GM10847 (cell line): ENCODE measurements around the gene C1orf52.
A peak's percentile ranks its signal among the peaks of the same experiment; 100 is the strongest.

Source experiments
- POLR2A ChIP-seq: IDR thresholded peaks from 2 replicates; pipeline ENCODE4 v1.6.1; 2011; ENCODE audit not compliant: insufficient read length; ENCODE audit errors: extremely low read depth

C1orf52 gene

DNA sequence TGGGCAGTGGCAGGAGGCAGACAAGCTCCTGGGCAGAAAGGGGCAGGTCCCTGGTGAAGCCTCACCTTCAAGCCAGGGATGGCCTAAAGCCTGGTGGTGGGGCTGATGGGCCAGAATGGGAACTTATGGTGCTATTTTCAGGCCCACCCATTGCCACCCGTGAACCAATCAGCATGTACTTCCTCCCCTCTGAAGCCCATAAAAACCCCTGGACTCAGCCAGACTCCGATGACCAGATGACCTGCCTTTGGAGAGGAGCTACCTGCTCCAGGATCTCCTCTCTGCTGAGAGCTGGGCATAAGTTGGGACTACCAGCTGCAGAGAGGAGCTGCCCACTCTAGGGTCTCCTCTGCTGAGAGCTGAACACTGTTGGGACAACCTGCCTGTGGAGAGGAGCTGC lies 24.7 kb upstream of the C1orf52 start:
- TF ChIP-seq POLR2A, result no peak

DNA sequence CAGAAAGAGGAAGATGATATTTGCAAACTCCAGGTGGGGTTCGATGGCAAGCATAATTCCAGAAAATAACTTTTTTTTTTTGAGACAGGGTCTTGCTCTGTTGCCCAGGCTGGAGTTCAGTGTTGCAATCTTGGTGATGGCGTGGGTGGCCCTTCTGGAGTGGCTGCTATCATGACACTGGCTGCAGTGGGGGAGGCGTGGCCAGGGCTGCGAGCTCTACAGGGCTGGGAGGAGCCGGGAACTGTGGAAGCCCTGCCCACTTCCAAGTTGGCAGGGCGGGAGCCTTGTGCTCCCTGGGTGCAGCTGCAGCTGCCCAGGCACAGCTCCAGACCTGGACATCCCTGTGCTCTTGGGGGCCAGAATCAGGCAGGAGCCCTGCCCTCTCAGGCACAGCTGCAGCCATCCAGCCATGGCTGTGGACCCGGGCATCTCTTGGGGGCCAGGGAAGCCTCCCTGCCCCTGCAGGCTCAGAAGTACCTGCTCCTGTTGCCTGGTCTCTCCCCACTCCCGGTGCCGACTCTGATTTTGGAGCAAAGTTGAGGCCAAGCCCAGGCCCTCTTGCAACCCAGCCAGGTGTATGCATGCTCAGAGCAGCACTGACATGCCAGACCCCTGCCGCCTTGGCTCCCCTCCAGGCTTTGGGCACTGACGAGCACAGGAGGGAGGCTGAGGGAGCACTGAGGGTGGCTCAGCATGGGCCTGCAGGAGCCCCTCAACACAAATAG lies 24.2 kb upstream of the C1orf52 start:
- no peak for TF ChIP-seq POLR2A

DNA sequence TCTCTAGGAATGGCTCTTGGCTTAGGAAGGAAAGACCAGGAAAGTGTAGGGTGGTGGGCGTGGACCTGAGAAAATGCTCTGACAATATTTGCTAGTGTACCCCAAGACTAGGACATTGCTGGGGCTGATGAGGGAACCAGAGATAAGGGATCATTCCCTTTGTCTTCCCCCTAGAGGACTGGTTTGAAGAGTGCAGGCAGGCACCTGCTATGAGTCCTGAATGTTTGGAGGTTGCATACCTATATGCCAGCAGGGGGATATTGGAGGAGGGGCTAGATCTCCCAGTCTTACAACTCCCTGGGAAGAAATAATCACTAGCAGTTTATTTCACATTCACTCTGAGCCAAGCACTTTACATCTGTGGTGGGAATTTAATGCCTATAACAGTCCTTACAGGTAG lies 23.0 kb upstream of the C1orf52 start:
- no peak for TF ChIP-seq POLR2A

DNA sequence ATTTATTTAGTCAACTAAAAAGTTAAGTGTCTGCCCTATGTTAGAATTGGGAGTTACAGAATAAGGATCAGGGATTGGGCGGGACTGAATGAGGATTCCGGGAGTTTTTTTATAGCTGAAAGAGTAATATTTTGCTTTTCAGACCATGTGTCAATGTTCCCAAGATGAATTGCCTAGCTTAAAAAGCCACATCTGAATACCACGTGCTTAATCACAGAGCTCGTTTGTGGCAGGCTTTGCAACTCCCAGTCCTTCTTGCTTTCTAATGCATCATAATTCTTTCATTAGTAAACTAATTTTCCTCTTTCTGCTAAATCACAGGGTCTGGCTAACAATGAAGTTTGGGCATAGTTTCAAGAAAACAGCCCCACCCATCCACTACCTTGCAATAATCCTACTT lies 21.2 kb upstream of the C1orf52 start:
- TF ChIP-seq POLR2A, result no peak

- no peak for TF ChIP-seq POLR2A
Observed at GRCh38 chr1:85279458-85280080, 20.1 kb upstream of the C1orf52 start.

GRCh38 chr1:85278853-85279314 lies 19.4 kb upstream of the C1orf52 start:
- no peak for TF ChIP-seq POLR2A

GRCh38 chr1:85277802-85278201 lies 18.3 kb upstream of the C1orf52 start:
- no peak for TF ChIP-seq POLR2A

DNA sequence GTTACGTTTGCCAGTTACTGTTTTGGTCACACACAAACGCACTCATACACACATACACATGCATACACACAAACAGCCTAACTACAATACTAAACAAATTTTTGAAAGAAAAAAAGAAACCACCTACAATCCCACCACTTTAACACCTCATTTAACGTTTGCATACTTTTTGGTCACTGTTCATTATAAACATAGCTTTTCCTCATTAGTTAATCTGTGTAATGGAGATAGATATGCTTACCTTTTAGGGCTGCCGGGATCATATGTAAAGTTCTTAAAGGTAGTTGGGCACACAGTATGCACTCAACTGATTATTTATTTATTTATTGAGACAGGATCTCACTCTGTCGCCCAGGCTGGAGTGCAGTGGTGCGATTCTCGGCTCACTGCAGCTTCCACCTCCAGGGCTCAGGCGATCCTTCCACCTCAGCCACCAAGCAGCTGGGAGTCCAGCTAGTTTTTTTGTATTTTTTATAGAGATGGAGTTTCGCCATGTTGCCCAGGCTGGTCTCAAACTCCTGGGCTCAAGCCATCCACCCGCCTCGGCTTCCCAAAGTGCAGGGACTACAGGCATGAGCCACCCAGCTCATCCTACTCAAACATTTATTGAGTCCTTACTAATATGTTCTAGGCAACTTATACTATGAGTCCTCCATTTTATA lies 17.6 kb upstream of the C1orf52 start:
- TF ChIP-seq POLR2A, result no peak

DNA sequence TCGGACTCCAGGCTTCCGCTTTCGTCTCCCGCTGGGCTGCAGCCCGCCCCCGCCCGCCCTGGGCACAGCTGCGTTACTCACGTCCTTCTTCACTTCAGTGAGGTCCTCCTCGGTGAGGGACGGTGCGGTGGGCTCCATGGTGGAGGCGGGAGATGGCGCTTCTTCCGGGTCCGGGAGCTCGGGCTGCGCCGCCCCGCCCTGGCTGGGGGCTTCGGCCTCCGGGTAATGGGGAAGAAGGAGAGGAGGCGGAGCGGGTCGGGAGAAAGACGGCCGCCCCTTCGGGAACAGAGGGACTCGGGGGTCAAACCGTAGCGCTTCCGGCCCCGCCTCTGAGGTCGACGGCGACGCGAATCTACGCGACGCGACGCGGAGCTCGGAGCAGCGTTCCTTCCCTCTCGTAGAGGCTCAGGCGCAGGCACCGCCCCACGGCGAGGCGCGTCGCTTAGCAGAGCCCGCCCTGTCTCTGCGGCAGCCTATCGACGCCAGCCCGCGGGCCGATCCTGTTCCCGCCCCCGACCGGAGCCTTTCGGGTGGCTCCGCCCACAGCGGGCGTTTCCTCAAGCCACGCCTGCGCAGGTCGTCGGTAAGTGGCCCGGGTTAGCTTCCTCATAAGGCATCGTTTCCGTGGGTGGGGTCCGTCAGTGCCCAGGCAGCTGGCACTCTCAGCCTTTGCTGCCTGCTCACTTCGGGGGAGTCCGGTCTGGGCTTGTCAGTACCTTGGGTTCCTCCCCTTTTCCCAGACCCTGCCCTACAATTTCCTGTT lies 16.9 kb upstream of the C1orf52 start, which contains the start of gene BCL10:
BCL10 (minus strand) TSS at position 418 of the 763 bp plus-strand sequence; CDS start at position 138, 280 bp downstream.
- peak; percentile 54 for TF ChIP-seq POLR2A

- peak; percentile 30 for TF ChIP-seq POLR2A
Observed at GRCh38 chr1:85275701-85276214, 16.3 kb upstream of the C1orf52 start.

DNA sequence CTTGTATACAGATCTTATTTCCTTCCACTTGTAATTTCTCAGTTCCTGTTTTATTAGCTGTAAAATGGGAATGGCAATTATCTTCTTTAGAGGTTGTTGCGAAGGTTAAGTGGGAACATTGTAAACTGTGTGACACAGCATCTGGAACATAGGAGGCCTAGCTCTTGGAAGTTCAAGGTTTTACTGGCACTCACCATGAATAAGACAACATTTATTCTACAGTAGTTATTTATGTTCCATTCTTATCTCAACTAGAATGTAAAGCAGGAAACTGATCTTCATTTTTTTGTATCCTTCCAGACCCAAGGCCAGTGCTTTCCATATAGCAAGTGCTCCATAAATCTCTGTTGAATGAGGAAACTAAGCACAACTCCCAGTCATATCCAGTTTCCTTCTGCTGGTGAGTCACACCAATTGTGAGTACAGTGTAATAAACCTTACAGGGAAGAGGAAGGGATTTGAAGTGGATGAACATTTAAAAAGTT lies 15.5 kb upstream of the C1orf52 start:
- TF ChIP-seq POLR2A, result no peak

- TF ChIP-seq POLR2A, result no peak
Observed at GRCh38 chr1:85273397-85273796, 13.9 kb upstream of the C1orf52 start.

DNA sequence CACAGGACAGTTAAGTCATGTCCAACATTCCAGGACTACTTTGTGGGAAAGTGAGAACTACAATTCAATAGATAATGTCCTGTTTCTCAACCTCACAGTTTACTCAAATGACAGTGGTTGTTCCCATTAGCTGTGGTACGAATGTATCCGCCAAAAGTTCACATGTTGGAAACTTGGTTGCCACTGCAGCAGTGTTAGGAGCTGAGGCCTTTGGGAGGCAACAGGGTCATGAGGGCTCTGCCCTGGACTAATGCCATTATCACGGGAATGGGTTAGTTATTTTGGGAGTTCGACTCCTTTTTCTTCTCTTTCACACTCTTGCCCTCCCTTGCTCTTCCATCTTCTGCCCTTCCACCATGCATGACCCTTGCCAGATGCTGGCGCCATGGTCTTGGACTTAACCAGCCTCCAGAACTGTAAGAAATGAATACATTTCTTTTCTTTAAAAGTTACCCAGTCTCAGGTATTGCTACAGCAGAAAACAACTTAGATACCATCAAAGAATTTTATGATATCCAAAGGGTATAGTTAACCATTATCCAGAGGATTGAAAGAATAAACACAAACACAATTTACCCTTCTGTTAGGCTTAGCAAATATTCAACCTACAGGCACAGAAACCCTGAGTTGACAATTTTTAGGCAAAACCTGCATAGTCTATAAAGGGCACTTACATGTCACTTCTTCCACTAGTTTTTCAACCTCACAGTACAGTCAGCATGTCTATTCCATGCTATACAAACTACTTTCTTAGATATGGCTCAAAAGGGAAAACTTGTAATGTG lies 9.5 kb upstream of the C1orf52 start:
- TF ChIP-seq POLR2A, result no peak

DNA sequence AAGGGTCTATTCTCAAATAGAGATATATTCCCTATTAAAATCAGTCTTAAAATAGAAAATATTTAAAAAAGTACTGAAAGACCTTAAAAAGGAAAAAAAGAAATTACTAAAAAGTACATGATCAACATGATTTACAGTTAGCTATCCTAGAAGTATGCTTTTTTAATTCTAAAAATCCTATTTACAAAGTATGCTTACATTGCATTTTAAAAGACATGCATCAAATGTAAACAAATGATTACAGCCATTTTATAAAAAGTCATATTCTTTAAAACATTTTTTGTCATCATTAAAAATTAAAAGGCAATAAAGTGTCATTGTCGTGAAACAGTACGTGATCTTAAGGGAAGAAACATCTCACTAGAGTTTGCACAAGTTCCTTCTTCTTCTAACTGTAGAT lies 7.9 kb upstream of the C1orf52 start:
- TF ChIP-seq POLR2A, result no peak
